ENCODE results near the gene PFN1. TPM values are rescaled to one million over a fixed set of nuclear protein-coding genes. Genes with fewer than 3 reads are reported as not detected.

PFN1 gene
- total RNA-seq, 2 donors from 2014 or later, result 880 to 935 TPM

- no peak overlapping the region for H3K27ac ChIP-seq (ENCODE audit: low read depth, low read length)
- no peaks in the 10 kb centered on the region for H3K4me1 ChIP-seq (ENCODE audit: control insufficient read depth, insufficient read depth, low read length)
- Mint-ChIP-seq H3K4me1 (no peaks in the 10 kb centered on the region), H3K4me3 (no peak overlapping the region), H3K9me3 (no peaks in the 10 kb centered on the region), H3K27me3 (ENCODE audit: insufficient read depth) (peaks cover 9% of the 10 kb centered on the region), H3K27ac (no peak overlapping the region), H3K36me3 (ENCODE audit: low read depth) (peaks cover 18% of the 10 kb centered on the region)
- TF ChIP-seq, protein P1, sequence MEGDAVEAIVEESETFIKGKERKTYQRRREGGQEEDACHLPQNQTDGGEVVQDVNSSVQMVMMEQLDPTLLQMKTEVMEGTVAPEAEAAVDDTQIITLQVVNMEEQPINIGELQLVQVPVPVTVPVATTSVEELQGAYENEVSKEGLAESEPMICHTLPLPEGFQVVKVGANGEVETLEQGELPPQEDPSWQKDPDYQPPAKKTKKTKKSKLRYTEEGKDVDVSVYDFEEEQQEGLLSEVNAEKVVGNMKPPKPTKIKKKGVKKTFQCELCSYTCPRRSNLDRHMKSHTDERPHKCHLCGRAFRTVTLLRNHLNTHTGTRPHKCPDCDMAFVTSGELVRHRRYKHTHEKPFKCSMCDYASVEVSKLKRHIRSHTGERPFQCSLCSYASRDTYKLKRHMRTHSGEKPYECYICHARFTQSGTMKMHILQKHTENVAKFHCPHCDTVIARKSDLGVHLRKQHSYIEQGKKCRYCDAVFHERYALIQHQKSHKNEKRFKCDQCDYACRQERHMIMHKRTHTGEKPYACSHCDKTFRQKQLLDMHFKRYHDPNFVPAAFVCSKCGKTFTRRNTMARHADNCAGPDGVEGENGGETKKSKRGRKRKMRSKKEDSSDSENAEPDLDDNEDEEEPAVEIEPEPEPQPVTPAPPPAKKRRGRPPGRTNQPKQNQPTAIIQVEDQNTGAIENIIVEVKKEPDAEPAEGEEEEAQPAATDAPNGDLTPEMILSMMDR (conservative IDR thresholded peaks at IDR 0.05), result no peak
- H3K9ac ChIP-seq (ENCODE audit: extremely low read depth, low read length, poor library complexity, severe bottlenecking), result no peak overlapping the region
- H3K9me3 ChIP-seq (ENCODE audit: control insufficient read depth, low read length), result no peaks in the 10 kb centered on the region
- no peaks in the 10 kb centered on the region for H3K27me3 ChIP-seq (ENCODE audit: control insufficient read depth, insufficient read depth, low read length, poor library complexity, severe bottlenecking)
- 90 to 95% methylated on average over 9 to 10 of the region's 10 CpGs for WGBS, 2 experiments (ENCODE audit: insufficient coverage in 1 of 2, insufficient read length in 1 of 2)
- H3K4me3 ChIP-seq (ENCODE audit: low read length), result no peak overlapping the region
- DNase-seq, result no peak
- peaks cover 21% of the 10 kb centered on the region for H3K36me3 ChIP-seq (ENCODE audit: control insufficient read depth, insufficient read depth, low read length)
Observed at GRCh38 chr17:4897198-4897687, 51.1 kb downstream of the PFN1 start.

- Histone ChIP-seq H3K4me3 (ENCODE audit: low read length) (no peak overlapping the region), H3K36me3 (ENCODE audit: control insufficient read depth, insufficient read depth, low read length) (peaks cover 25% of the 10 kb centered on the region), H3K27ac (ENCODE audit: low read depth, low read length) (no peak overlapping the region), H3K9me3 (ENCODE audit: control insufficient read depth, low read length) (no peaks in the 10 kb centered on the region), H3K9ac (ENCODE audit: extremely low read depth, low read length, poor library complexity, severe bottlenecking) (no peak overlapping the region), H3K27me3 (ENCODE audit: control insufficient read depth, insufficient read depth, low read length, poor library complexity, severe bottlenecking) (no peaks in the 10 kb centered on the region), H3K4me1 (ENCODE audit: control insufficient read depth, insufficient read depth, low read length) (no peaks in the 10 kb centered on the region)
- WGBS, 2 experiments (ENCODE audit: insufficient coverage in 1 of 2, insufficient read length in 1 of 2), result 90 to 97% methylated on average over 16 to 27 of the region's 27 CpGs
- no peak overlapping the region for H3K27ac Mint-ChIP-seq
- H3K27me3 Mint-ChIP-seq (ENCODE audit: insufficient read depth), result peaks cover 8% of the 10 kb centered on the region
- H3K36me3 Mint-ChIP-seq (ENCODE audit: low read depth), result peaks cover 20% of the 10 kb centered on the region
- no peak overlapping the region for H3K4me3 Mint-ChIP-seq
- no peaks in the 10 kb centered on the region for H3K9me3 Mint-ChIP-seq
- TF ChIP-seq, protein P1 (conservative IDR thresholded peaks at IDR 0.05), result no peak
- H3K4me1 Mint-ChIP-seq, result no peaks in the 10 kb centered on the region
- DNase-seq, result no peak
Observed at GRCh38 chr17:4896332-4897197, 51.8 kb downstream of the PFN1 start.

- Histone ChIP-seq H3K27ac (ENCODE audit: low read depth, low read length) (no peak overlapping the region), H3K9me3 (ENCODE audit: control insufficient read depth, low read length) (no peaks in the 10 kb centered on the region), H3K36me3 (ENCODE audit: control insufficient read depth, insufficient read depth, low read length) (peaks cover 32% of the 10 kb centered on the region), H3K4me3 (ENCODE audit: low read length) (no peak overlapping the region), H3K9ac (ENCODE audit: extremely low read depth, low read length, poor library complexity, severe bottlenecking) (no peak overlapping the region), H3K27me3 (ENCODE audit: control insufficient read depth, insufficient read depth, low read length, poor library complexity, severe bottlenecking) (no peaks in the 10 kb centered on the region), H3K4me1 (ENCODE audit: control insufficient read depth, insufficient read depth, low read length) (no peaks in the 10 kb centered on the region)
- Mint-ChIP-seq H3K27me3 (ENCODE audit: insufficient read depth) (peaks cover 8% of the 10 kb centered on the region), H3K4me1 (no peaks in the 10 kb centered on the region), H3K36me3 (ENCODE audit: low read depth) (peaks cover 20% of the 10 kb centered on the region), H3K4me3 (no peak overlapping the region), H3K9me3 (no peaks in the 10 kb centered on the region), H3K27ac (peak overlapping the region; percentile 35)
- peak; percentile 92 for DNase-seq
- WGBS, 2 experiments (ENCODE audit: insufficient coverage in 1 of 2, insufficient read length in 1 of 2), result 86 to 92% methylated on average over 17 to 27 of the region's 27 CpGs
- TF ChIP-seq, protein P1 (conservative IDR thresholded peaks at IDR 0.05), result peak; percentile 66
Observed at GRCh38 chr17:4895657-4896331, 52.5 kb downstream of the PFN1 start.

Small RNA genes lying within 50 kb of the gene (microRNA-seq; reads per million reads assigned to microRNA genes)
- gene MIR6864 (ENCODE audit: borderline microRNAs expressed), result not detected
- gene MIR6865 (ENCODE audit: borderline microRNAs expressed), result not detected

Other genes starting within 250 kb of the PFN1 start
- gene PELP1, start 244.4 kb downstream of the PFN1 start, total RNA-seq, result 100 to 1,000 TPM; 108 to 123 TPM
- gene ARRB2, start 237.9 kb downstream of the PFN1 start, total RNA-seq, result 10 to 100 TPM; 45.3 to 51.8 TPM
- 10 to 100 TPM; 17.7 to 20.2 TPM for gene MED11, start 217.1 kb downstream of the PFN1 start, total RNA-seq
- gene ZMYND15, start 208.7 kb downstream of the PFN1 start, total RNA-seq, result not detected
- gene CXCL16, start 208.6 kb downstream of the PFN1 start, total RNA-seq, result under 1 TPM; 0.60 to 0.73 TPM
- not detected for gene TM4SF5, start 176.6 kb downstream of the PFN1 start, total RNA-seq
- gene VMO1, start 162.2 kb downstream of the PFN1 start, total RNA-seq, result 1 to 10 TPM in 1 of 2 donors, under 1 TPM in 1; 0.75 to 1.0 TPM
- gene GLTPD2, start 159.6 kb downstream of the PFN1 start, total RNA-seq, result 1 to 10 TPM in 1 of 2 donors, under 1 TPM in 1; 0.88 to 1.6 TPM
- gene PSMB6, start 152.4 kb downstream of the PFN1 start, total RNA-seq, result 100 to 1,000 TPM; 211 to 216 TPM
- gene PLD2, start 141.4 kb downstream of the PFN1 start, total RNA-seq, result 10 to 100 TPM; 72.7 to 75.2 TPM
- 10 to 100 TPM; 75.0 to 79.7 TPM for gene MINK1, start 115.2 kb downstream of the PFN1 start, total RNA-seq
- 1 to 10 TPM in 1 of 2 donors, under 1 TPM in 1; 0.82 to 4.8 TPM for gene C17orf107, start 49.0 kb downstream of the PFN1 start, total RNA-seq
- 1 to 10 TPM in 1 of 2 donors, under 1 TPM in 1; 0.71 to 1.2 TPM for gene CHRNE, start 45.4 kb downstream of the PFN1 start, total RNA-seq
- gene GP1BA, start 16.3 kb downstream of the PFN1 start, total RNA-seq, result not detected
- 10 to 100 TPM; 59.9 to 76.9 TPM for gene SLC25A11, start 8.5 kb downstream of the PFN1 start, total RNA-seq
- 100 to 1,000 TPM; 120 to 123 TPM for gene RNF167, start 8.3 kb downstream of the PFN1 start, total RNA-seq
- gene ENO3, start 2.6 kb upstream of the PFN1 start, total RNA-seq, result 10 to 100 TPM; 34.1 to 53.6 TPM
- 10 to 100 TPM; 81.1 to 84.4 TPM for gene SPAG7, start 19.3 kb upstream of the PFN1 start, total RNA-seq
- gene CAMTA2, start 39.1 kb upstream of the PFN1 start, total RNA-seq, result 10 to 100 TPM; 13.6 to 24.8 TPM
- gene INCA1, start 49.0 kb upstream of the PFN1 start, total RNA-seq, result 1 to 10 TPM in 1 of 2 donors, under 1 TPM in 1; 0.99 to 1.7 TPM
- 100 to 1,000 TPM; 108 to 133 TPM for gene KIF1C, start 49.4 kb upstream of the PFN1 start, total RNA-seq
- under 1 TPM in 1 of 2 donors, not detected in 1; 0.13 TPM for gene SLC52A1, start 86.9 kb upstream of the PFN1 start, total RNA-seq
- gene ZFP3, start 129.9 kb upstream of the PFN1 start, total RNA-seq, result 1 to 10 TPM in 1 of 2 donors, under 1 TPM in 1; 0.09 to 1.3 TPM
- 10 to 100 TPM; 27.2 to 32.1 TPM for gene ZNF232, start 163.3 kb upstream of the PFN1 start, total RNA-seq
- under 1 TPM; 0.13 TPM for gene USP6, start 167.5 kb upstream of the PFN1 start, total RNA-seq
- gene ZNF594, start 243.3 kb upstream of the PFN1 start, total RNA-seq, result 10 to 100 TPM; 13.9 to 15.5 TPM